Measurements from ENCODE around the gene SLC6A20.

The SLC6A20 gene, protein sequence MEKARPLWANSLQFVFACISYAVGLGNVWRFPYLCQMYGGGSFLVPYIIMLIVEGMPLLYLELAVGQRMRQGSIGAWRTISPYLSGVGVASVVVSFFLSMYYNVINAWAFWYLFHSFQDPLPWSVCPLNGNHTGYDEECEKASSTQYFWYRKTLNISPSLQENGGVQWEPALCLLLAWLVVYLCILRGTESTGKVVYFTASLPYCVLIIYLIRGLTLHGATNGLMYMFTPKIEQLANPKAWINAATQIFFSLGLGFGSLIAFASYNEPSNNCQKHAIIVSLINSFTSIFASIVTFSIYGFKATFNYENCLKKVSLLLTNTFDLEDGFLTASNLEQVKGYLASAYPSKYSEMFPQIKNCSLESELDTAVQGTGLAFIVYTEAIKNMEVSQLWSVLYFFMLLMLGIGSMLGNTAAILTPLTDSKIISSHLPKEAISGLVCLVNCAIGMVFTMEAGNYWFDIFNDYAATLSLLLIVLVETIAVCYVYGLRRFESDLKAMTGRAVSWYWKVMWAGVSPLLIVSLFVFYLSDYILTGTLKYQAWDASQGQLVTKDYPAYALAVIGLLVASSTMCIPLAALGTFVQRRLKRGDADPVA

DNA sequence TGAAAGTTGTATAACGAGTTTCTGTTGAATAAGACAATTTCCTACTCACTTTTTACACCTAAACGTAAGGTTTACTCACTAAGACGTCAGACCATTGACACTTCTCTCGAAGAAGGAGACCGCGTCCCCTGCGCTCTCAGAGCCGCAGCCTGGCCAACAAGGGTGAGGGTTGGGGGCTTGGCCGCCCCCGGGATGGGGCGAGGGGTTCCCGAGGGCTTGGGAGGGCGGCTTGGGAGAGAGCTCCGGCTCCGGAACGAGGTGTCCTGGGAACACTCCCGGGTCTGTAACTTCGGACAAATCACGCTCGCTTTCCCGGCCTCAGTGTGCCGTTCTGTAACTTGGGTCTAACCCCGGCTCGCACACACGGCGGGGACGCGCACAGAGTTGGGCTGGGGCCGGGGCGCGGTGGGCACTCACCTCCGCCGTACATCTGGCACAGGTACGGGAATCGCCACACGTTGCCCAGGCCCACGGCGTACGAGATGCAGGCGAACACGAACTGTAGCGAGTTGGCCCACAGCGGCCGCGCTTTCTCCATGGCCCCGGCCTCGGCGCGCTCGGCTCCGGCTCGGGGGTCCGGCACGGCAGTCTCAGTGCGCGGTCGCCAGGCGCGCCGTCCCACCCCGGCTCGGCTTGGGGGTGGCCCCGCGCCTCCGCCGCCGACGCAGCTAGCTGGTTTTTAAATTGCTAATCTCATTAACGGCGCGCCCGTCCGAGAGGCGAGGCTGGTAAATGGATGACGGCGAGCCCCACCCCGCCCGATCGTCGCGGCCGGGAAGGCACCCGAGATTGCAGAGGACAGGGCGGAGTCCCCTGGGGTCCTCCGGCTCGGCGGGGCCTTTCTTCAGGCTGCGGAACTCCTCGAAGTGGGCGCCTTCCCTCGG lies at the start of gene SLC6A20:
Gene SLC6A20 (minus strand): TSS at position 655 of the 884 bp plus-strand sequence. CDS start 117 bp downstream, at position 538.
- ChIA-PET CTCF (no interaction called here), POLR2A (no interaction called here)
- TF ChIP-seq HDGF (IDR thresholded peaks at IDR 0.05; ENCODE audit: borderline replicate concordance) (no peak), LEF1 (IDR thresholded peaks at IDR 0.05; ENCODE audit: borderline replicate concordance) (0 out of 2 replicates have a peak, but pooled peaks have one; percentile 66)
- no peak for DNase-seq (ENCODE audit: extremely low spot score)

DNA sequence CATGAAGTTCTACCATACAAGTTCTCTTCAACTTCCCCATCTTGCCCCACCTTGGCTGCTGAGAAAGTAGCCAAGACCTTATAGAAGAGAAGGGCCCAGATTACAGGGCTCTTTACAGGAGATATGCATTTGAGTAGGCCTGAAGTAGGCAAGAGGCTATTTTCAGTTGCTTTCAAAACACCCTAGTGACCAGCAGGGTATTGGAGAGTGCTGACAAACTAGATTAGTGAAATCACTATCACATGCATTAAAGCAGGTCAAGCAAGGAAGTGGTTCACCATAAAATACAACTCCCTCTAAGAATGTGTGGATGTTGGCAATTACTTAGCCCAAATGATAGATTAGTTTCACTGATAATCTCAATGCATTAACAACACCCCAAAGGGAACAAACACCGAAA lies 48.3 kb upstream of the SLC6A20 start:
- CTCF ChIA-PET, result no interaction called here
- no peak for DNase-seq (ENCODE audit: extremely low spot score)
- TF ChIP-seq LEF1 (IDR thresholded peaks at IDR 0.05; ENCODE audit: borderline replicate concordance) (no peak), FOXM1 (IDR thresholded peaks at IDR 0.05; ENCODE audit: borderline replicate concordance) (no peak), SUZ12 (IDR thresholded peaks at IDR 0.05) (no peak), ARNT (IDR thresholded peaks at IDR 0.05) (no peak), FOXA1 (IDR thresholded peaks at IDR 0.05) (no peak), FOXK2 (IDR thresholded peaks at IDR 0.05) (no peak)
- TF ChIP-seq, protein P1, sequence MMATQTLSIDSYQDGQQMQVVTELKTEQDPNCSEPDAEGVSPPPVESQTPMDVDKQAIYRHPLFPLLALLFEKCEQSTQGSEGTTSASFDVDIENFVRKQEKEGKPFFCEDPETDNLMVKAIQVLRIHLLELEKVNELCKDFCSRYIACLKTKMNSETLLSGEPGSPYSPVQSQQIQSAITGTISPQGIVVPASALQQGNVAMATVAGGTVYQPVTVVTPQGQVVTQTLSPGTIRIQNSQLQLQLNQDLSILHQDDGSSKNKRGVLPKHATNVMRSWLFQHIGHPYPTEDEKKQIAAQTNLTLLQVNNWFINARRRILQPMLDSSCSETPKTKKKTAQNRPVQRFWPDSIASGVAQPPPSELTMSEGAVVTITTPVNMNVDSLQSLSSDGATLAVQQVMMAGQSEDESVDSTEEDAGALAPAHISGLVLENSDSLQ (IDR thresholded peaks at IDR 0.05), result no peak
- POLR2A ChIA-PET, result no interaction called here

DNA sequence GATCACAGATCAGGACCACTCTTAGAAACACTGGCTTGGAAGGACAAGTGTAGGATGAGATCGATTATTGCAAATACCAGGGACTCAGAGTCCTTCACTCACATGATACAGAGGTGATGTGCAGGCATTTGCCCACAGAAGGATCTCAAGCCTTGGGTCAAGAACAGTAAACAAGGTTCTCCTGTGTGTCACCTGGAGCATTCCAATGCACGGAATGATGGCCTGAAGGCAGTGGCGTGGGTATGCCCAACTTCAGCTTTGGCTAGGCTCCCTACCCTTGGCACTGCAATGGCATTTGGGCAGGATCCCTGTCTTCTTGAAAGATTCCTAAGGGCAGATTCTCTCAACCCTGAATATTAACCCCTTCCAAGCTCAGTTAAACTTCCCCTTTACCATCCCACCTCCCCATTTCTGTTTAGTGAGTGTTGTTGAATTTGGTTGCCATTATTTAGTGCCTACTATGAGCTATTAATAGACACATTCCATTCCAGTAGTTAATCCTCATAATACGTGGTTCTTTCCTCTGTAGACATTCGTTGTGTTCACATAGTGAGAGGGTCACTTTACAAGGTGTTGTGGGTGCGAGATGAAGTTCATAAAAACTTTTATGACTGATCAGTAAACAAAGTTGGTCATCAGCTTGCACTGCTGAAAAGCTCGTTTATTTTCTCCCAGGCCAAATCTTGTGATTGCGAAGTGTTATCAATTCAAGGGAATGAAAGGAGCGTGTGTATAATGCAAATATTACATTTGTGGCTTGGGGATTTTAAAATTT lies 46.7 kb upstream of the SLC6A20 start:
- ChIA-PET POLR2A (interaction anchor here (1.1 to 1.3 kb wide), 2 partner anchors 8 to 77 kb away, joined by 3 read pairs; no protein-coding TSS in a partner anchor), CTCF (no interaction called here)
- TF ChIP-seq NFRKB (IDR thresholded peaks at IDR 0.05) (no peak), CTBP1 (IDR thresholded peaks at IDR 0.05; ENCODE audit: borderline replicate concordance) (no peak), LEF1 (IDR thresholded peaks at IDR 0.05; ENCODE audit: borderline replicate concordance) (no peak), ELF4 (IDR thresholded peaks at IDR 0.05) (no peak), HDGF (IDR thresholded peaks at IDR 0.05; ENCODE audit: borderline replicate concordance) (no peak)
- TF ChIP-seq, protein P1 (IDR thresholded peaks at IDR 0.05), result no peak
- DNase-seq (ENCODE audit: extremely low spot score), result no peak

DNA sequence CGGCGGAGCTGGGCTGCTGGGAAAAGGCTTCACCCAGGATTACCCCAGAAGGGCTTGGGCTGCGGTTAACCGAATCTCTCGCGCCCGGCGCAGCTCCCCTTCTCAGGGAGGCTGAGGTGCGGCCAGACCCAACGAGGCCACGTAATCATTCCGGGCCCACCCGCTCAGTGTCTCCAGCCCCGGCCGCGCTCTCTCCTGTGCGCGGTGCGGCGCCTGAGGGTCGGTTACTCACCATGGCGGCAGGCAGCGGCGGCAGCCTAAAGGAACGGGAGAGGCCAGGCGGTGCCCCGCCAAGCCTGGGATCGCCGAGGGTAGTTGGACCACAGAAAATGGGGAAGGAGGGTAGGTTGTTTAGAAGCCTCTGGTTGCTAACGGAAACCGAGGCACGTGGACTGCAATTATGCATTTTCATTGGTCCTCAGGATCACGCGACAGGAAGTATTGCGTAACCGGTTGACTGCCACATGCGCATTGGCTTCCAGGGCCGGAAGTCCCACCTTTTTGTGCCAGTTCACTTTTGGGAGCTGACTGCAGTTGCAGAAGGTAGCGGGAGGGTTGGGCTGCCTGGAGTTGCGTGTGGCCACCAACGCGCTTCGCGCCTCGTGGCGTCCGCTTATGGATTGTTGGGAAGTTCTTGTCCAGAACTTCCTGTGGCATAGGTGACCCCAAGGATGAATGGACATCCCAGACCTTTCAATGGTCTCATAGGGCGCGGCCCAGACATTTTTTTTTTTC lies 45.6 kb upstream of the SLC6A20 start, which contains the start of gene LZTFL1:
Gene LZTFL1 (minus strand): TSS at position 363 of the 735 bp plus-strand sequence. CDS start 128 bp downstream, at position 235.
- TF ChIP-seq ARNT (IDR thresholded peaks at IDR 0.05) (no peak), L3MBTL2 (conservative IDR thresholded peaks at IDR 0.05) (peak; percentile 99), SP1 (IDR thresholded peaks at IDR 0.05) (no peak), FOXM1 (IDR thresholded peaks at IDR 0.05; ENCODE audit: borderline replicate concordance) (no peak), ELF4 (IDR thresholded peaks at IDR 0.05) (peak; percentile 32; the same call in 1 of the 2 replicates), FOXK2 (IDR thresholded peaks at IDR 0.05) (0 out of 2 replicates have a peak, but pooled peaks have one; percentile 46)
- TF ChIP-seq, protein P1 (IDR thresholded peaks at IDR 0.05), result peak; percentile 78
- POLR2A ChIA-PET, result interaction anchor here (0.7 to 1.3 kb wide), 4 partner anchors 9 to 1192 kb away, joined by 3 to 4 read pairs (median 4); no protein-coding TSS in a partner anchor
- peak; percentile 91 for DNase-seq (ENCODE audit: extremely low spot score)
- CTCF ChIA-PET, result no interaction called here

DNA sequence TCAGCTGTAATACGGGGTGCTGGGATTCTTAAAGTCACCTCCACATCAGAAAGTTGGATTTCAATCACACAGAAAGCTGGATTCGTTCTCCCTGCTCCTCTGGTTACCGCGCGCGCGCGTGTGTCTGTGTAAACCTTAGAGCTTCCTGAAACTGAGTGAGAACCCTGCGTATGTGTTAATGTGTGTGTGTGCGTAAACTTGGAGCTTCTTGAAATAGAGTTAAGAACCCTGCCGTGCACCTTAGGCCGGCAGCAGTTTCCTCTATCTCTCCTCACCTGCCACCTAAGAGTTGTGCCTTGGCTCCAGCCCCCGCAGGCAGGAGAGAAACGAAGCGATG lies 45.1 kb upstream of the SLC6A20 start:
- TF ChIP-seq FOXK2 (IDR thresholded peaks at IDR 0.05), result no peak
- peak; percentile 24 for DNase-seq (ENCODE audit: extremely low spot score)
- ChIA-PET POLR2A (no interaction called here), CTCF (no interaction called here)

DNA sequence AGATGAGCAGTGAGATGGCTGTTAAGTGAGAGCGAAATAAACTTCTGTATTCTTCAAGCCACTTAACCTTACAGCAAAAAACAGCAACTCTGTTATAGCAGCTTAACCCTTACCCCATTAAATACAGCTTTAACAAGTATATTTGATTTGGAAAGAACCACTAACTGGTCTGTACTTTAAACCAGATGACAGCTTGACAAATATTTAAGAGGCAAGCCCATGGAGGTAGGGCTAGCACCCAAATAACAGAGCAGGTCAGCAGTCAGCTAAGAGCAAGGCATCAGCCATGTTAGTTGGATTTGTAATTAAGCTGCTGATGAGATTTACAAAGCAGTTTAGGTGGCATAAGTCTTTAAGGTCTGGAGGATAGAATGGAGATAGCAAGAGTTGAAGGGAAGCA lies 42.1 kb upstream of the SLC6A20 start:
- ChIA-PET POLR2A (no interaction called here), CTCF (no interaction called here)
- no peak for DNase-seq (ENCODE audit: extremely low spot score)
- TF ChIP-seq L3MBTL2 (conservative IDR thresholded peaks at IDR 0.05) (no peak), LEF1 (IDR thresholded peaks at IDR 0.05; ENCODE audit: borderline replicate concordance) (no peak), BHLHE40 (IDR thresholded peaks at IDR 0.05; ENCODE audit: borderline replicate concordance) (no peak), HDGF (IDR thresholded peaks at IDR 0.05; ENCODE audit: borderline replicate concordance) (no peak), CTBP1 (IDR thresholded peaks at IDR 0.05; ENCODE audit: borderline replicate concordance) (no peak), ZNF384 (IDR thresholded peaks at IDR 0.05) (no peak), FOXA1 (IDR thresholded peaks at IDR 0.05) (no peak)
- TF ChIP-seq, protein P1 (IDR thresholded peaks at IDR 0.05), result no peak
